Activated naive CD4-positive, alpha-beta T cell (primary cell): ENCODE results near the gene COL4A5.

Experiments
- DNase-seq, 4 experiments: peaks; one replicate each; lab custom pipeline; 2025; lab: John Stamatoyannopoulos, UW

The COL4A5 gene

GRCh38 chrX:108642273-108642628 lies 202.6 kb downstream of the COL4A5 start:
- DNase-seq, result no peak

- DNase-seq, result no peak
Observed at GRCh38 chrX:108664701-108665100, 225.1 kb downstream of the COL4A5 start.

GRCh38 chrX:108666101-108666500 lies 226.5 kb downstream of the COL4A5 start:
- no peak for DNase-seq

GRCh38 chrX:108671526-108671925 lies 231.9 kb downstream of the COL4A5 start:
- DNase-seq, result no peak

- no peak for DNase-seq
Observed at GRCh38 chrX:108696690-108697089, 257.1 kb downstream of the COL4A5 start.

- no peak for DNase-seq
Observed at GRCh38 chrX:108699368-108699767, 259.7 kb downstream of the COL4A5 start.

- DNase-seq, result no peak
Observed at GRCh38 chrX:108701633-108702032, 262.0 kb downstream of the COL4A5 start.

GRCh38 chrX:108702530-108702929 lies 262.9 kb downstream of the COL4A5 start:
- no peak for DNase-seq

- DNase-seq, result no peak
Observed at GRCh38 chrX:108704839-108705238, 265.2 kb downstream of the COL4A5 start.

- DNase-seq, result no peak
Observed at GRCh38 chrX:108712886-108713285, 273.2 kb downstream of the COL4A5 start.

GRCh38 chrX:108722561-108722960 lies 282.9 kb downstream of the COL4A5 start:
- DNase-seq, result no peak

GRCh38 chrX:108726748-108727147 lies 287.1 kb downstream of the COL4A5 start:
- no peak for DNase-seq

GRCh38 chrX:108731153-108731552 lies 291.5 kb downstream of the COL4A5 start:
- no peak for DNase-seq

- DNase-seq, result no peak
Observed at GRCh38 chrX:108732630-108733321, 293.1 kb downstream of the COL4A5 start.

- no peak for DNase-seq
Observed at GRCh38 chrX:108734426-108734825, 294.8 kb downstream of the COL4A5 start.

- DNase-seq, result no peak
Observed at GRCh38 chrX:108735091-108735678, 295.5 kb downstream of the COL4A5 start.

- DNase-seq, result no peak
Observed at GRCh38 chrX:108735679-108736508, 296.3 kb downstream of the COL4A5 start.

- DNase-seq, result no peak
Observed at GRCh38 chrX:108736509-108737479, 297.2 kb downstream of the COL4A5 start, which contains the start of gene IRS4. IRS4 (minus strand) TSS chrX:108736563.

GRCh38 chrX:108737754-108738153 lies 298.1 kb downstream of the COL4A5 start:
- DNase-seq, result no peak

GRCh38 chrX:108740299-108740774 lies 300.7 kb downstream of the COL4A5 start:
- DNase-seq, result no peak
